RCC 7860 (cell line): ENCODE data around the gene PLEKHH2.
"Not testable (repeated sequence)": the region's sequence is repeated elsewhere in the genome, so short reads cannot be mapped to it uniquely, and the experiment has no call there.

ENCODE experiments used
- DNase-seq: peaks from one replicate; pipeline ENCODE4 v3.0.0-alpha.2; 2015; ENCODE audit warnings: low spot score
- FAIRE-seq: peaks from 2 replicates; lab custom pipeline; 2012; peaks lifted over from hg19 to GRCh38; lab: Jason Lieb, UNC

Gene PLEKHH2

DNA sequence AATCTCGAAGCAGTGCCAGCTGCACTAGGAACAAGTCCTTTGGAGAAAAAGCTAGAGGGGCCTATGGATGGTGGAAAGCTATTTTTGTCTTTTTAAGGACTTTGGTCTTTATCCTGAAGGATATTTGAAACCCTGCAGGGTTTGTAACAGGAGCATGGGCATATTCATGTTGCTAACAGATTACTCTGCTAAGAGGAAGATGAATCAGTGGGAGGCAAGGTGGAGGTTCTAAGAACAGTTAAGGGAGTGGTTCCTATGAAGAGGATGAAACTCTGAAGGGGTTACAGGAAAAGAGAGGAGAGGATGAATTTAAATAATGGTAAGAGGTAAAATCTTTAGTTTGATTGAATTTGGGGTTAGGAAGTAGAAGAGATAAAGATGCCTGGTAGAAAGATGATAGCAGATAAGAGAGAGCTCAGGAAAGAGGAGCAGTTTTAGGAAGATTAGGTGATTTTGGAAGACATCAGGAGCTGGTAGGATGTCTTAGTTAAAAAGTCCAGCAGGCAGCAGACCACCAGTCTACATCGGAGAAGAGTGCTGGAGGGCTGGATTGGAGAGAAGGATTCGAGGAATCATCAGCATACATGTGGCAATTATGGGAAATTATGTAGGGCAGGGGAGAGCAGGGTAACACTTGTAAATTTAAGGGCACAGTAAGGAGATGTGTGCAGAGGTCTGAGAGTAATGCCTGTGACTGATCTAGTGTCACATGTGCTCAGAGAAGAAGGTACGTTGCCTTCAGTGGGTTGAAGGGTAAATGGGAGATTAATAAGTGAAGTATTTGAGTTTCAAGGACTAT is 78.4 kb downstream of the PLEKHH2 start:
- FAIRE-seq (no peak), DNase-seq (no peak)

DNA sequence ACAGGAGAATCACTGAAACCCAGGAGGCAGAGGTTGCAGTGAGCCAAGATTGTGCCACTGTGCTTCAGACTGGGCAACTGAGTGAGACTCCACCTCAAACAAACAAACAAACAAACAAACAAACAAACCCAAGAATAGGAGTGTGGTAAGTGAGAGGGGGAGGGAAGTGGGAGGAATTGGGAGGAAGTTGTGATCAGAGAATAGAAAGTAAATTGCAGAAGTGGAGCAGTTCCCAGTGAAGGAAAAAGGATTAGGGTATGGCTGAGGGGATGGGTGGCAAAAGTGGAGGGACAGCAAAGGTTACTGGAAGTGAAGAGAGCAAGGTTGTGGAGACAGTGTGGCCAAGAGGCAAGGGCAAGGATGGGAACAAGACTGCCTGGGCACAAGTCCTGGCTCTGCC is 80.3 kb downstream of the PLEKHH2 start:
- FAIRE-seq (no peak), DNase-seq (no peak)

DNA sequence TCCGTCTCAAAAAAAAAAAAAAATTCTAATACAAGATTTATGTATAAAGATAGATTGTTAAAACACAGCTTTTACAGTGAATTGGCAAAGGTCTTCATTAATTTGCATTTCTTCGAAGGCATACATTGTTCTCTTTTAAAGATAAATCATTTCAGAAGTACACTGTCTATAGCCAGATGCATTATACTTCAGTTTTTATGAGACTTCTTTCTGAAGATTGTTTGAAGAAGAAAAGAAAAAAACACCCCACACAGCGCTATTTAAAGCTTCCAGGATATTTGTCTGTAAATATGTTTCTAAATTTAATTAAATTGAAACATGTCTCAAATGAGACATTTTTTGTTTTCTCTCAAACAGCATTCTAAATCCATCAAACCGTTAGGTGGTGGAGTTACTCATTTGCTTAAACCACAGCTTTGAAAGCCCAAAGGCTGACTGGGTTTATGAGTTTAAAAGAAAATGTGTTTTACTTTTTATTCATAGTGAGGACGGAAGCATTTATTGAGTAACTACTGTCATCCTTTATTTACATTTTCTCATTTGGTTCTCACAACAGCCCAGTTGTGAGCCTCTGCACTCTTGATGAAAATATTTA is 81.6 kb downstream of the PLEKHH2 start:
- no peak for FAIRE-seq
- no peak for DNase-seq

DNA sequence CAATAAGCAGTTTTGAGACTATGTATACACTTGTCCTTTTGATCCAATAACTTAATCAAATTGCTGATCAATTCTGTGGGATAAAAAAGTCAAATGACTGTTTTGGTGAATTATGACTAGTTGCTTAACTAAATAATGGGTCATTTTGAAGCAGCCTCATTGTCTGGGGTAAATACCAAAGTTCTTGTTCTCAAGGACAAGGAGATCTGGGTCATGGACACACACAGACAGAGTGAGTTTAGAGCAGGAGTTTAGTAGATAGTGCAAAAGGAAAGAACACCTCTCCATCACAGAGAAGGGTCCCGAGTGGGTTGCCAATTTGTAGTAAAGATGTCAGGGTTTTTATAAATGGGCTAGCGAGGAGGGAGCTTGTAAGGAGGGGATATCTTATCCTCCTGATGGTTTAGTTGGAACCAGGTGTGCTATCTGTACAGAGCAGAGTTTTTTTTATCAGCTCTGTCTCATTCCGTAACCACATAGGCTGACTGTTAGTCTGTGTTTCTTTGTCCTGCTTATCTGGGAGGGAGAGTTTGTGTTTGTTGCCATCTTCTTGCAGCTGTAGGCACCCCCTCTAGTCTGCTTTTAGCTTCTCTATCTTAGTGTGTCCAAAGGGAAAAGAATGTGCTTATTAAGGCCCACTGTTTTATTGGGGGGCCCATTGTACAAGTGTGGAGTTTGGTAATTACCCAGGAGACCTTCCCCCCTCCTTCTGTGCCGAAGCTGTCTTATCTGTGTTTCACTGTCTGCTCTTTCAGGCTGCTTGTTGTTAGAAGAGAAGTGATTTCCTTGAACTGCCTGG is 87.9 kb downstream of the PLEKHH2 start:
- no peak for FAIRE-seq
- no peak for DNase-seq

DNA sequence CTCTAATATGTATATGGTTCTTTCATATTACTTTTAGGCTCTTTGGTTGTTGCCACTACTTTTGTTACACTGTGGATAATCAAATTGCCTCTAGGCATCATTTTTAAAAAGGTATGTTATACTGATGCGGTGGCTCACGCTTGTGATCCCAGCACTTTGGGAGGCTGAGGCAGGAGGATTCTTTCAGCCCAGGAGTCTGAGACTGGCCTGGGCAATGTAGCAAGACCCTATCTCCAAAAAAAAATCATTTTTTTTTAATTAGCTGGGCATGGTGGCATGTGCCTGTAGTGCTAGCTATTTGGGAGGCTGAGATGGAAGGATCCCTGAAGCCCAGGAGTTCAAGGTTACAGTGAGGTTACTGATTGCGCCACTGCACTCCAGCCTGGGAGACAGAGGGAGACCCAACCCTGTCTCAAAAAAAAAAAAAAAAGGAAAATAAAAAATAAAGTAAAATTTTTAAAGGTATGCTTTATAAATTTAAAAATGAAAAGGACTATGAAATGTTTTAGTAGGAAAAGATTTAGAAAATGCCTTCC is 88.7 kb downstream of the PLEKHH2 start:
- no peak for DNase-seq
- no peak for FAIRE-seq

DNA sequence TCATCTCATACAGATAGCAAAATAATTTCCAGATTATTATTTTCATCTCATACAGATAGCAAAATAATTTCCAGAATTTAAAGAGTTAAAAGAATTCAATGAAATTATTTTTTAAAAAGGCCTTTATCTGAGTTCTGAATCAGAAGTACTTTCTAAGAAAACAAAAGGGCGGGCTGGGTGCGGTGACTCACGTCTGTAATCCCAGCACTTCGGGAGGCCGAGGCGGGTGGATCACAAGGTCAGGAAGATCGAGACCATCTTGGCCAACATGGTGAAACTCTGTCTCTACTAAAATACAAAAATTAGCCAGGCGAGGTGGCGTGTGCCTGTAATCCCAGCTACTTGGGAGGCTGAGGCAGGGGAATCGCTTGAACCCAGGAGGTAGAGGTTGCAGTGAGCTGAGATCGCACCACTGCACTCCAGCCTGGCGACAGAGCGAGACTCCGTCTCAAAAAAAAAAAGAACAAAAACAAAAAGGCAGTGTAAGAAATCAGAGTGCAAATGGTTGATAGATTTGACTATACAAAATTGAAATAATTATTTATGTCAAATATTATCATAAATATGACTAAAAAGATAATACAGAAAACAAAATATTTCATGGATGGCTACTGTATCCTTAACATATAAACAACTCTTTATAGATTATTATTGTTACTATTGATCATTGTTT is 90.0 kb downstream of the PLEKHH2 start:
- not testable (repeated sequence) for FAIRE-seq, DNase-seq

DNA sequence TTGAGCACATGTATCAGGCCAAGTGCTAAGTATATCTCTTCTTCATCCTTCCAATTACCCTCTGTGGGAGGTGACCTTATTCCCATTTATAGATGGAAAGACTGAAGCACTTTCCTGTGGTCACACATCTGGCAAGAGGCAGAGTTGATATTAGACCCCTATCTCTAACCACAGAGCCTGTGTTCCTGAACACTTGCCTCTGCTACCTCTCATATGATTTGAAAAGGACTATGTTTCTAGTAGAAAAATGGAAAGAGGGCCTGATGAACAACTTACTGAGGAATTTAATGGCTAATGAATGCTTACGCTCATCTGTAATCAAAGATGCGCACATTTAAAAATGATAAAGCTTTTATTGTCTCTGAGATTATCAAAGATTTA is 90.6 kb downstream of the PLEKHH2 start:
- DNase-seq: no peak
- FAIRE-seq: no peak

DNA sequence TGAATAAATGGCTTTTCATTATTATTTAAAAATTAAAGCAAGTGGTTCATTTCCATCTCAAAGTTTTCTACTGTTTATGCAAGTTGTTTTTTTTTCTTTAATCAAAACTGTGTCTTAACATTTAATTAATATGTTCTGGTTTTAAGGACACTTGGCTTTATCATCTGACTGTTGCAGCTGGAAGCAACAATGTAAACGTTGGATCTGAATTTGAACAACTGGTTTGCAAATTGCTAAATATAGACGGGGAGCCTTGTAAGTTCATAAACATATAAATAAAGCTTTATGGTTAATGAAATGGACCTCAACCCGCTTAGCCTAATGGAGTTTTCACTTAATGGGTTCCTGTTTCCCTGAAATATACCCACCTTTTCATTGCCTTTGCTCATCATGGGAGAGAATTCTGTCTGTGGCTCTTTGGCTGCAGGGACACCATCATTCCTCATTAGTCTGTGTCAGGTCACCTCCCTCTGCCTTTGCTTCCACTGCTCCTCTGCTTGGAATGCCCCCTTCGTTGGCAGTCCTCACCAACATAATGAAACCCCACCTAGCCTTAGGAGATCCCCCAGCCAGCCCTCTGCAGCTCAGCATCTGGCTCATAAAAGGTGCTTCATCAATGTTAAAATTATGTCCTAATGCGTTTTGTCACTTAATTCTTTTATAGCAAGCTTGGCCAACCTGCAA is 92.6 kb downstream of the PLEKHH2 start:
- FAIRE-seq: no peak
- DNase-seq: no peak

DNA sequence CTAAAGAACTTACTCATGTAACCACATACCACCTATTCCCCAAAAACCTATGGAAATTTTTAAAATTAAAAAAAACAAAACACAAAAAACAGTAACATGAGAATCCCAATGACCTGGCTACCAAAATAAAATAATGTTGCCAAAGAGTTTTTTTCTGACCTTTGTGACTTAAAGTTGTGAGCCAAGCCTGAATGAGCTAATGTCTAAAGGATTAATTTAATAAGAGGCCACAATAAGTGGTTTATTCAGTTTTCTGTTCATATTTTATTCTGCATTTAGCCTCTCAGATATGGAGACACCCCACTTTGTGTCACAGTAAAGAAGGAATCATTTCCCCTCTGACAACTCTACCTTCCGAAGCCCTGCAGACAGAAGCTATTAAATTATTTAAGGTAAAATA is 94.2 kb downstream of the PLEKHH2 start:
- DNase-seq (no peak), FAIRE-seq (no peak)

DNA sequence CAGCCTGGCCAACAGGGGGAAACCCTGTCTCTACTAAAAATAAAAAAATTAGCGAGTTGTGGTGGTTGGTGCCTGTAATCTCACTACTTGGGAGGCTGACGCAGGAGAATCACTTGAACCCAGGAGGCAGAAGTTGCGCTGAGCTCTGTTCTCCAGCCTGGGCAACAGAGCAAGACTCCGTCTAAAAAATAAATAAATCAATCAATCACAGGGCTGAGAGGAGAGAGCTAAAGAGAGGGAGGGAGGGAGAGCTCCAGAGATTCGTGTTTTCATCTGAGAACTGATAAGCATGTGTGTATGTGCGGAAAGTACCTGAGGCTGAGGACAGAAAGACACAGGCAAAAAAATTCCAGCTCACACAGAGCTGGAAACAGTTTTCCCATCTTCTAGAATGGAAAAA is 99.6 kb downstream of the PLEKHH2 start:
- FAIRE-seq (no peak), DNase-seq (no peak)

DNA sequence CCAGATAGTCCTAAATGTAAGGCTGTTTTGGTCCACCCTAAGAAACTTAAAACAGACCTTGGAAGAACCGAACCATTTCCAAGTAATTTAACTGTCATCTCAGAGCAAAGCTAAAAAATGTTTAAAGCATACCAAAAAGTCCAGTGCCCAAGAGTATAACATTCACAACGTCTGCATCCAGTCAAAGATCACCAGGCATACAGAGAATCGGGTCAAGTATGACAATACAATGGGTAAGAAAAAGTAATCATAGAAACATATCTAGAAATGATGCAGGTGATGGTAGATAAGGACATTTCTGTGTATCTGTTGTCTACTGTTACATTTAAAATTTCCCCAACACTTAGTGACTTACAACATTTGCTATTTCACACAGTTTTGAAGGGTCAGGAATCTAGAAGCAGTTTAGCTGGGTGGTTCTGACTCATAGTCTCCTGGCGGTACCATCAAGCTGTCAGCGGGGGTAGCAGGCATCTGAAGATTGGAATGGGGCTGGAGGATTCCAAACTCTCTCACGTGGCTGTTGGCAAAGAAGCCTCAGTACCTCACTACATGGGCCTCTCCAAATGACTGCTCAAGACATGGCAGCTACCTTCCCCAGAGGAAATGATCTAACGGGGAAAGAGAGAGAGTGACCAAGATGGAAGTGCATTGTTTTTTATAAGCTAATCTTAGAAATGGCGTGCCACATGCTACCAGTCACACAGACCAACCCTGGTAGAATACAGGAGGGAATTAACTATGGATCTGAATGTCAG is 100.2 kb downstream of the PLEKHH2 start:
- FAIRE-seq: peak; percentile 58

DNA sequence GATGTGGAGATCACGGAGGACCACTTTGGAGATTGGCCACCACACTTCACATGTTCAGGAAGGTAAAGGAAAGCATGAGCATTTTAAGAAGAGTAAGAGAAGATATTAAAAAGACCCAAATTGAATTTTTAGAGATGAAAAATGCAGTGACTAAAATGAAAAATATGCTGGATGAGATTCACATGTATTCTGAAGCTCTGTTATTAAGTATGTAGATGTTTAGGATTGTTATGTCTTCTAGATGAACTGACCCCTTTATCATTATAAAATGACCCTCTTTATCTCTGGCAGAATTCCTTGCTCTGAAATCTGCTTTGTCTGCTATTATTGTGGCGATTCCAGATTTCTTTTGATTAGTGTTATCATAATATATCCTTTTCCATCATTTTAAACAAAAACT is 100.8 kb downstream of the PLEKHH2 start:
- DNase-seq (no peak), FAIRE-seq (no peak)

More for the DNA sequence above, 100.2 kb downstream of the PLEKHH2 start:
- peak; percentile 68 for DNase-seq

DNA sequence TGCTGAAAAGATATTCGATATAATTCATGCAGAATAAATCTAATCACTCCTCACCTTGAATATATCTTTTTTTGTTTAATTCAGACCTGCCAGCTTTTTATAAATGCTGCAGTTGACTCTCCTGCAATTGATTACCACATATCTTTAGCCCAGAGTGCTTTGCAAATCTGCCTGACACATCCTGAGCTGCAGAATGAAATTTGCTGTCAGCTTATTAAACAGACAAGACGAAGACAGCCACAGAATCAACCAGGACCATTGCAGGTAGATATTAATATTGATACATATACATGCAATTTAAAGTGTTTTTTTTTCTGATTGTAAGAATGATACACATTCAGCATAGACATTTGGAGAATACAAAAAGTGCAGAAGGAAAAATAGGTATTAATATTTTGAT is 101.2 kb downstream of the PLEKHH2 start:
- DNase-seq (no peak), FAIRE-seq (no peak)

DNA sequence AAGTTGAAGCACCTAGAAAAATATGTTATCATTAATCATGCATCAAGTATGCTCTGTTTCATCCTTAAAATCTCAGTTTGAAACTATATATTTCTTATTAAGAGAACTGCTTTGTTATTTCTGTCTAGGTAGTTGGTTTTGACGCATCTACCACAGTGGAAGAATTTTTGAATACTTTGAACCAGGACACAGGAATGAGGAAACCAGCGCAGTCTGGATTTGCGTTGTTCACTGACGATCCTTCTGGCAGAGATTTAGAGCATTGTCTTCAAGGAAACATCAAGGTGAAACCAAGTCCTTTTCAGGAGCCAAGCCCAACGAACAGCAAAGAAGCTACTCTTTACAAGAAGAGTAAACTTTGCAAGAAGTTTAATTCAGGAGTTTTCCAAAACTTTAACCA is 106.6 kb downstream of the PLEKHH2 start:
- no peak for DNase-seq
- FAIRE-seq: no peak

DNA sequence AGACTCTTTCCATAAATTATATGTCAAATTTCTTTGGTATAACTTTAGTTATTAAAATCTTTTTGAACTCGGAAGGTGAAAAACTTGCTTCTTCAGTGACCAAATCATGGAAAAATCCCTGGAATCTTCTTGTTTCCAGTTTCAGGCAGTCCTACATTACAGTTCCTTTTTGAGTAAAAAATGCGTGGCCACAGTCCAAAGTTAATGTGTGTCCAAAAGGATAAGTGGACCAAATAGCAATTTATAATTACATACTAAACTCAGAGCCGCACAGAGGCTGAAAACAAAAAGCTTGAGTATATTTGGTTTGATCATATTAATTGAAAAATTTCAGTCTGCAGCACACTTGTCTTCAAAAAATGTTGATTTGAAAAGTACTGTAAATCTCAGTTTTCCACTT is 108.4 kb downstream of the PLEKHH2 start:
- FAIRE-seq (peak; percentile 80), DNase-seq (peak; percentile 18)

DNA sequence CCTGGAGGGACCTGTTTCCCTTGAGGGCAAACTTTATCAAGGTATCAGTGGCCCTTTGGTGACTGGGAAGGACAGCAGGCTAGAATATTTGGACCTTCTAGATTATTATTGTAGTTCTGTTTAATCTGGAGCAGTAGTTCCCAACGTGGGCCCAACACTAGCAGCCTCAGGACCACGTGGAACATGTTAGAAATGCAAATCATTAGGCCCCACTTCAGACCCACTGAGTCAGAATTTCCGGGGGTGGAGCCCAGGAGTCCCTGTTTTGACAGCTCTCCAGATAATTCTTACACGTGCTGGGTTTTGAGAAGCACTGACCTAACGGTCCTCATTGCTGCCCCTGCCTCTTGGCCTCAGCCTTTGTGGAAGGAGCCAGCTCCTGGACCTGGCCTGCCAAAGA is 111.3 kb downstream of the PLEKHH2 start:
- DNase-seq (no peak), FAIRE-seq (no peak)

DNA sequence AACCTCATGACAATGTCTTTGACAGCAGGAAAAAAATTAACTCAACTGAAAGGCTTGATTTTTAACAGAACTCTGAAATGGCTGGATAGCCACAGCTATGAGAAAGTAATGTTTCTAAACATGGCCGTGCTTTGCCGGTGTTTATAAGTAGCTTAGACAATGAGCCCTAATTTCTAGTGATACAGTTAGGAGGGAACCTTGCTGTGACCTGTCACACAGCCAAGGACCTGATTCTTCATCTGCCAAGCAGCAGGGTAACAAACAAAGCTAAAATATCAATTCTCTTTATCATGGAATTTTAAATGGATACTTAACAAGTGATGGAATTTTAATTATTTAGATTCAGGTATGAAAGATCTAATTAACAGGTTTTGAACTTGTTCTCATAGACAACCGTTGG is 112.5 kb downstream of the PLEKHH2 start:
- peak; percentile 50 for FAIRE-seq
- no peak for DNase-seq

DNA sequence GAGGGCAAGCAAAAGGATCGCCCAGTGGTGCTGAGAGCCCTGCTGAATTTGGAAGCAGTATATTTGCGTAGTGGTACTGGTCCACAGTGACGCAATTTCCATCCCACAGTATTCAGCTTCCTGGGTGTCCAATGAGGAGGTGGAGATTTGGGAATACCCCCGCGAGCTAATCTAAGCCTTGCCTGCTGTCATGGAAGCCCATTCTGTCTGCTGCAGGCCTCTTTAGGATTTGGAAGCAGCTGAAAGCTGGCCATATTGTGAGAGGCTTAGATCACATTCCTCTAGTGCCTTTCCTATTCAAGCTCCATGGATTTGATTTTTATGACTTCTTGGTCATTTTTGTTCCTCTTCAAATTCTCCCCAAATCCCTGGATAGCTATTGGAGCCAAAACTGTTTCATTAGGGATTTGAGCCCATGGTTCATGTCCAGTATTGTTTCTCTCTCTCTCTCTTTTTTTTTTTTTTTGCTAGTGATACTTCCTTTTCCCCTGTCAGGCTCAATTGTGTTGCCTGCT is 114.5 kb downstream of the PLEKHH2 start:
- no peak for DNase-seq
- no peak for FAIRE-seq

DNA sequence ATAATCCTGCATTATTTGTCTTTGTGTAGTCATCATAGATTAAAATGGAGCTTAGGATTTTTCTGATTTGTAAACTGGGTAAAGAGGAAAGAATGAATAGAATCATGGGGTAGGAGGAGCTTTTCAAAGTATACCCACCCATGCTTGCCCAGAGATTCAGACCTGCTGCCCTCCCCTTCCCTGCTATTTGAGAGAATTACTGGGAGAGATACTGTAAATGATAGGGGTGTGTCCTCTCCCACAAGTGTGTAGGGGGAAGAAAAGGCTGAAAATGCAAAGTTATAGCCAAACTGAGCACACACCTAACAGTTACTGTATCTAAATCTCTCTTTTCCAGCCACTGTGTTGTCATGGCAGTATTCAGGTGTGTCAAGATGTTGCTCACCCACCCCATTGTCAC is 115.2 kb downstream of the PLEKHH2 start:
- FAIRE-seq: no peak
- DNase-seq: no peak

DNA sequence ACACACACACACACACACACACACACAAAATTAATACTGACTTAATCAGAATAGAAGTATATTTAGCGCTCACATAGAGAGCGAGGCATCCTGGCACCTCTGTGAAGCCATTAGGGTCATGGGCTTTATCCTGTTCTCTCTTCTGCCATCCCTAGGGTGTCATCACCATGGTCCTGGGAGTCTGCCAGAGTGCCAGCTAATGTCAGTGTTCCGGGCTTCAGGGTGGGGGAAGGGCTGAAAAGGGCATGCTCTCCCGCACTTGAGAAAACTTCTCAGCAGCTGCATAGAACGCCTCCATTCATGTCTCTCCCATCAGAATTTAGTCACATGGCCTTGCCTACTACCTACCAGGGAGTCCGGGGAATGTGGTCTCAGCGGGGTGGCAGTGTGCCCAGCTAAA is 117.1 kb downstream of the PLEKHH2 start:
- FAIRE-seq (peak; percentile 10), DNase-seq (peak; percentile 50)
